GM21390 (cell line): ENCODE results near the gene TBC1D8B.
A peak's percentile ranks its signal among the peaks of the same experiment; 100 is the strongest.
"Not testable (repeated sequence)": the region's sequence is repeated elsewhere in the genome, so short reads cannot be mapped to it uniquely, and the experiment has no call there.

Source experiments
- ATAC-seq: cut with Tn5 transposase; IDR thresholded peaks from one replicate; pipeline ENCODE4 v1.9.1; 2021; ENCODE audit not compliant: unreplicated experiment

Gene TBC1D8B

DNA sequence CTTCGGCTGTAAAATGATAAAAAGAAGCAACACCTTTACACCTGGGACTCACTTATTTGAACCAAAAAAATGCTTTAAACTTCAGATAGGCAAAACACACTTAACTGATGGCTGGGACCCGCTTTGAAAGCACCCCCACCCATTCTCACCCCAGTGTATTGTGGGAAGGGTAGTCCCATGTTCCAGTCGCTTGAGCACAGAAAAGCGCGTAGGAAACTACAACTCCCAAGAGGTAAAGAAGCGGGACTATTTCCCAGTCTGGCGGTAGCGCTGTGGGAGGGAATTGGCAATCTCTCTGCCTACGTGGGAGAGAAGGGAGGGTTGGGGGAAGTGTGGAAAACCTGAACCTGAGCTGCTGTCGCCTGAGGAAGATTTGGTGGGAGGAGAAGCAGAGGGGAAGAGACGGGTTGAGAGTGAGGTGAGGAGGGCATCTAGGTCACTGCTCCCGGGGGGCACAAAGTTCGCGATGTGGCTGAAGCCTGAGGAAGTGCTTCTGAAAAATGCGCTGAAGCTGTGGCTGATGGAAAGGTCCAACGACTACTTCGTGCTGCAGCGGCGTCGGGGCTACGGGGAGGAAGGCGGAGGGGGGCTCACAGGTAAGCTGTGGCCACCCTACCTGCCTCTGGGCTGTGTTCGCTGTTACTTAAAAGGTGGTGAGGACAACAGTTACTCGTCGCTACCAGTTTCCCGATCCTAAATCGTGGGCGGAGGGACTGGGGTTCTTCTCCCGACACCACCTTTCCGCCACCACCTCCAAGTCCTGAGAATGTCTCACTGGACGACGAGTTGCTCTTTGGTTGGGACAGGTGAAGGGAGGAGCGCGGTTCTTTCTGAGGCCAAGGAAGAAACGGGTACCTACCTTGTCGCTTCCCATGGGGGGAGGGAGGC lies at the start of gene TBC1D8B:
TSS of gene TBC1D8B (plus strand) at position 286 of the 888 bp plus-strand sequence. CDS start at position 467, 181 bp downstream.
- peak; percentile 98 for ATAC-seq

GRCh38 chrX:106769288-106769687 lies 33.2 kb upstream of the TBC1D8B start:
- ATAC-seq = not testable (repeated sequence)

DNA sequence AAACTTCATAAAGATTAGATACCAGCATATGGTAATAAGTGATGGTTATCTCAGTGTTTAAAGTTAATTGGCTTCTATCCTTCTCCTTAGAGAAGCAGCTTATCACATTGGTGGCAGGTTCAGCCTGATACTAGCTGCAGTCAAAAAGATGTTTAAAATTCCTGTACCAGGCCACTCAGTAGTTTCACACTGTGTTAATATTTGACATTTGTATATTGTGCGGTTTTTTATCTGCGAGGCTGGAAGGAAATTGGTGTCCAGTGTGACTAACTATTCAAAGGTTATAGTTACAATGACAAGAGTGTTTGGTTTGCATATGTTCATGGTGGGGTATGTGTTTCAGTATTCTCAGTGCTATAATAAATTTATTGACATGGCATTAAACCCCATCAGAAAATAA lies 27.5 kb upstream of the TBC1D8B start:
- ATAC-seq = no peak

DNA sequence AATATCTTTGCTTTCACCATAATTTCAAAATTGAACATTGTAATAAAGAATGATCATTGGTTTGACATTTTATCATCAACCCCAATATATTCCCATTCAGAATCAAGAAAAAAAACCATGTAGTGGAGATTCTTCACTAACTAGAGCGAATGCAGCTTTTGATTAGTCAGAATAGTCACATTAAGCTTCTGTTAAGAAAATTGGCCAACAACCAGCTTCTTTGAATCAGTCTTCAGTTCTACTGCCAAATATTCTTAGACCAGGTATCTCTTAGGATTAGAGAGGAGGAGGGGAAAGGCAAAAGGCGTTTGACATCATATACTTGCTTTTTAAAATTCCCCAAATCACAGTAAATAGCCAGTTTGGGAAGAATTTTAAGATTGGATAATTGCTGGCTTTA lies 22.2 kb upstream of the TBC1D8B start:
- no peak for ATAC-seq

- no peak for ATAC-seq
Observed at GRCh38 chrX:106780664-106781377, 21.7 kb upstream of the TBC1D8B start.

- ATAC-seq = no peak
Observed at GRCh38 chrX:106783716-106784115, 18.8 kb upstream of the TBC1D8B start.

DNA sequence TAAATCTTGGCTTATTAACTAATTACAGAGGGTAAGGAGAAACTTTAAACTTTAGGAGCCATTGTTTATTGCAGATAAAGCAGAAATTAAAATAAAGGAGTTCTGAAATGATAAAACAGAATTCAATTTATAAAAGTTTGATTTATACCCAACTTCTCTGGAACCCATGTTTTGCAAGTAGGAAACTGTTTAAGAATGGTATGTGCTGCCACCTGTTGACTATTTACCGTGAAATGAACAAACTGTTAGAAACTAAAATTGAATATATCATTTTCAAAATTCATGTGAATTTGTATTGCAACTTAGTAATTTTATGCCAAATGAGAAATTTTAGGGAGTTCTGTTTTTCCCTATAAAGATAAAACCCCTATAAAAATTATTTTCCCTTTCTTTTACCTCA lies 11.0 kb upstream of the TBC1D8B start:
- no peak for ATAC-seq

DNA sequence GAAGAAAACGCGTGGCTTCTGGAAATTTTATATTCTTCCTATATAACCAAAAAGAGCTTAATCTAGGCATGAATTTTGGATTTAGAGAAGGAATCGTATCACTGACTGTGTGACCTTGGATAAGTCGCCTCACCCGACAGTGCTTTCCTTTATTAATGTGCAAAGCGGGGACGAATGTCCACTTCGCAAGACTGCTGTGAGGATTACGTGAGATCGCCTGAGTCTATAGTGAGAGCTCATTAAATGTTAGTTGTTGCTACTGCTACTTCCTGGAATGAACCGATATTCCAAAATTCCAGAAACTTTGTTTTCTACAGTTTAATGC lies 448 bp upstream of the TBC1D8B start:
- no peak for ATAC-seq

DNA sequence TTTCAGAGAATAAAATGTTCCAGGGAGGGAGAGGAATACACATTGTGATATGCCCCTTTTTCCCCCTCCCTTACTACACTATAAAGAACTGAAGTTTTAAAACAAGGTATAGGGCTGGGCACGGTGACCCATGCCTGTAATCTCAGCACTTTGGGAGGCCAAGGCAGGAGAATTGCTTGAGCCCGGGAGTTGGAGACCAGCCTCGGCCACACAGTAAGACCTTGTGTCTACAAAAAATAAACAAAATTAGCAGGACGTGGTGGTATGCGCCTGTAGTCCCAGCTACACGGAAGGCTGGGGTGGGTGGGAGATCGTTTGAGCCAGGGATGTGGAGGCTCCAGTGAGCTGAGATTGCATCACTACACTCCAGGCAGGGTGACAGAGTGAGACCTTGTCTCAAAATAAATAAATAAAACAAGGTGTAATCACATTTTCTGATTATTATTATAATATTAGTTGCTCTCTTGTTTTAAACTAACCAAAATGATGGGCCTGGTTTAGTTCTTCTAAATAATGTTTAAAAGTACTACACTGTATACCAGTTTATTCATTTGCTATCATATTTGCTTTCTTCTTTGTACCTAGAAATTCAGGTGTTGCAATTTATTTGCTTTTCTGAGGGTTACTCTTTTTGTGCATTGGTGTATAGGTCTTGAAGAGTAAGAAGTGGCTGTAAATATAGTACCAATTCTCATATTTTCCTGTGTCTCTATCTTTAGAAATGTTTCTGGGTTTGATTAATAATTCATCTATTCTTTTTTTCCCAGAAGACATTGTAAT lies 8.8 kb downstream of the TBC1D8B start:
- ATAC-seq = no peak

- ATAC-seq = not testable (repeated sequence)
Observed at GRCh38 chrX:106812930-106813329, 10.5 kb downstream of the TBC1D8B start.

- ATAC-seq = not testable (repeated sequence)
Observed at GRCh38 chrX:106814093-106814492, 11.6 kb downstream of the TBC1D8B start.

GRCh38 chrX:106862972-106863688 lies 60.7 kb downstream of the TBC1D8B start:
- ATAC-seq = peak; percentile 71

DNA sequence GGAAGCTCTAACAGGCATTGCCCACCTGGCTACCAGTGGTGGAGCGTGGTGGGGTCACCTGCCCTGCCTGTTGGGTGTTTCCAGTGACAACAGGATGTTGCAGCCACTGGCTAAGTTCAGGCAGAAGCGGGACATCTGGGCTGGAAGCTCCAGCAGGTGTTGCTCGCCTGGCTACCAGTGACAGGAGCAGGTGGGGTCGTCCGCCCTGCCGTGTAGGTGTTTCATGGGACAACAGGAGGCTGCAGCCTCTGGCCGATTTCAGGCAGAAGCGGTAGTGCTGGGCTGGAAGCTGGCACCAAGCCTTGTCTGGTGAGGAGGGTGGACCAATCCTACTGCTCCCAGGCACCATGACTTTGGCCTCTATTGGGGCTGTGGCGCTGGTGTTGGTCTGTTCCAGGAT lies 61.2 kb downstream of the TBC1D8B start:
- no peak for ATAC-seq

DNA sequence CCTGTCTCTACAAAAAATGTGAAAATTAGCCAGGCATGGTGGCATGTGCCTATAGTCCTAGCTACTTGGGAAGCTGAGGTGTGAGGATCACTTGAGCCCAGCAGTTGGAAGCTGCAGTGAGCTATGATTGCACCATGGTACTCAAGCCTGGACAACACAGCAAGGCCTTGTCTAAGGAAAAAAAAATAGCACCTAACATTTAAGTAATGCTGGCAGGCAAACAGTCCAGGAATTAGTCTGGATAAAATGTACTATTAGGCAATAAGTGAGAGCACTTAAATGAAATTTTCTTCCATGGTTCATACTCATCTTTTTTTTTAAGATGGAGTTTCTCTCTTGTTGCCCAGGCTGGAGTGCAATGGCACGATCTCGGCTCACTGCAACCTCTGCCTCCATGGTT lies 70.3 kb downstream of the TBC1D8B start:
- not testable (repeated sequence) for ATAC-seq

DNA sequence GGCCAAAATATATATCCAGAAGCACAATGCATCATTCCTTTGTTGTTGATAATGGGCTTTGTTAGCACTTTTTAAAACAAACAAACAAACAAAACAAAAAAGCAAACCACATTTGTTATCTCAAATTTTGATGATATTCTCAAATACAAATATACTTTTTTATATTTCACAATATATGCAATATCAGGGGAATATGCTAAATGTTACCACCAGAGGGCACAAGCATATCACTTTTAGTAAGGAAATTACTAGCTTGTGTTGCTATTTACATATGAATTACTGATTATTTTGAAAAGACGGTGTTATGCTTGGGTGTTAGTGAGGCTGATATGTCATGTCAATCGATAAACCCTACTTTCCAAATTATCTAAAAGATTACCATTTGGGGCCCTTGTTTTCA lies 71.6 kb downstream of the TBC1D8B start:
- no peak for ATAC-seq

GRCh38 chrX:106875151-106875550 lies 72.7 kb downstream of the TBC1D8B start:
- no peak for ATAC-seq

- no peak for ATAC-seq
Observed at GRCh38 chrX:106889468-106889867, 87.0 kb downstream of the TBC1D8B start.

DNA sequence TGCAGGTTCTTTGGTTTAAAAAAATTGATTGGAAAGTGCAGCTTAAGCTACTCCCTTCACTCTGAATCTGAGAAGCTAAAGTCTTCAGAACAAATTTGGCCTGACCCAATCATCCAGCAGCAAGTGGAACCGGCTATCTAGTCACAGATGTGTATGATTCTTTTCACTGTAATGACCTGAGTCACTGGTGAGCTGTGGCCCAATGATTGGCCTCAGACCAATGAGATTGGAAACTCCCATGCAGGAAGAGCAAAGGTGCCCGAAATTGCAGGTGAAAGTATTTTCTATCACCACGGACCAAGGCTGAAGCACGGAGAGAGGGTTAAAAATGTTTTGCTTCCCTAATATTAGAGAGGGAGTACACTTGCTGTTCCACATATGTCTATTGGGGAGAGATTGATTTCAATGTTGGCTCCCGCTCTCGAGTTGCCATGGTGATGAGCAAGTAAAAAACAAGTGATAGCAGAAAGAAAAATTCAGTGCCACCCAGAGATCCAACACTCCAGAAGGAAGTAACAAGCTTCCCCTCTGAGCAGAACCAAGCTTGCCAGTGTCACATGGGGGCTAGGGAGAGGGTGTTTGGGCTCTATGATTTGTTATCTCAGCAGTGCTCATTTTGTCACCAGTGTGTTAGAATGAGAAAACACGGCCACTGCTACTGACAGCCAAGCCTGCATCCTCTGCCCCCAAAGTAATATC lies 89.4 kb downstream of the TBC1D8B start:
- no peak for ATAC-seq

DNA sequence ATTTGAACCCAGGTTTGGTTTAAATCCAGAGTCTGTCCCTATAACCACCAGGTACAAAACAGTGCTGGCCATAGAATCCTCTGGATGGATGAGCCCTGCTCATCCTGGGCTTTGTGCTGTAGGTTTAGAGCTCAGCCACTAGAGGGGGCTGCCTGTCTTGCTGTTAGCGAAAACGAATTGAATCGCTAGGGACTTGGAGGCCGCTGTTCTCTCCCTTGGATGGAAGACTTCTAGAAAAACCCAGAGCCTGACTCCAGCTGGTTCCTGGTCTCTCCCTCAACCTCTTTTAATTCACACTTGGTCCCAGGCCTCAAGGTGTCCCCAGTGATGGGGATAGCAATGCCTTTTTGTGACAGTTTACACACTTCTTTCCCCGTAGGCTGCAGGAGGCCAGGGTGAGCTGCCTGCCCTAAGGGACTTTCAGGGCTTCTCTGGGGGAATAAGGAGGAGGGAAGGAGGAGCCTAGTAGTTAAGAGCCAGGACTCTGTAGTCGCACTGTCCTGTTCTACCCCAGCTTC lies 92.0 kb downstream of the TBC1D8B start:
- peak; percentile 65 for ATAC-seq

DNA sequence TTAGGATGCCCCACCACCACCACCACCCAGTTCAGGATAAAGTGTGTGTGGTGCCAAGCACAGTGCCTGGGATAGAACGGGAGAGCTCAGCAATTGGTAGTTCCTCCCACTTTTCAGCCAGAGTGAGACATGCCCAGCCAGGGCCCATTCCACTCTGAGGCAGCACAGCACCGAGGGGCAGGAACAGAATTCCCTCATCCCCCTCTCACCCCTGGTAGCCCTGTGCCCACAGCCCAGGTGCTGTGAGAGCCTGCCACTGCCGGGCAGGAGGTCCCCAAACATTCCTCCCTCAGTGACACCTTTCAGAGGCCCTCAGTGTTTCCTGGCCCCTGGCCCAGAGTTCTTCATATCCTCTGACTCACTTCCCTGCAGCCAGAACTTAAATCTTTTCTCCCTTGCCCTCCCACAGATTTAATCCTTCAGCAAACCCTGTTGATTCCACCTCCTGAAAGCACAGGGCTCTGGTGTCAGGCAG lies 92.5 kb downstream of the TBC1D8B start:
- ATAC-seq = no peak
